ENCODE data around the gene IKZF3. TPM values are rescaled to one million over a fixed set of nuclear protein-coding genes. Genes with fewer than 3 reads are reported as not detected.

The IKZF3 gene
- total RNA-seq, 4 donors from 2014 or later = 1.8 to 2.8 (median 2.6) TPM

DNA sequence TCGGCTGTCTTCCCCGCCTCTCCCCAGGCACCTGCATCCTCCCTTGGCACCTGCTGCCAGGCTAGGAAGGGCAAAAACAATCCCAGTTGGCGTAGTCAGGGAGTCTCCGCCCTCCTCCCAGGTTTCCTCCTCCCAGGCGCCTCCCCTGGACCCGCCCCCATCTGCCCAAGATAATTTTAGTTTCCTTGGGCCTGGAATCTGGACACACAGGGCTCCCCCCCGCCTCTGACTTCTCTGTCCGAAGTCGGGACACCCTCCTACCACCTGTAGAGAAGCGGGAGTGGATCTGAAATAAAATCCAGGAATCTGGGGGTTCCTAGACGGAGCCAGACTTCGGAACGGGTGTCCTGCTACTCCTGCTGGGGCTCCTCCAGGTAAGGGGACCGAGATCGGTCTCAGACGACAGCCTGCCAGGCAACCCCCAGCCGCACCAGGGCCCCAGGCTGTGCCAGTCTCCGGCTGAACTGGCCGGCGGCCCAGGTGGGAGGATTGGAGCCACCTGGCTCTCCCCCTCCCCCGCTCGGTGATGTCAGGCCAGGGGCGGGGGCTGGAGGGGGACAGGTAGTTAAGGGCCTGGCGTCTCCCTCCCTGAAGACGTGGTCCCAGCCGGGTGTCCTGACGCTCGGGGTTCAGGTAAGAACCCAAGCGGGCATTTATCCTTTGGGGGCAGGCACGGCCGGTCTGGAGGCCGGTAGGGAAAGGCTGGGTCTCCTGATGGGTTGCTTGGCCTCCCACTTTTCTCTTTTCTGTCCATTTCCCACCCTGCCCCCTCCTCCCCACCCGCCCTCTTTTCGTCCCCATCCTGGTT is 126.1 kb downstream of the IKZF3 start, which contains the start of gene GRB7:
Gene GRB7, plus strand, starts transcription at position 179 of the 808 bp plus-strand sequence. CDS start 4,364 bp downstream, outside the sequence.
- H3K27me3 ChIP-seq = no peaks in the 10 kb centered on the region
- peaks cover 21 to 28% of the 10 kb centered on the region in 2 donors for H3K4me1 ChIP-seq
- 2 to 9% methylated on average over 23 to 28 of the region's 34 CpGs for WGBS, 2 donors
- H3K27ac ChIP-seq = peak within 1 kb of the TSS; percentile 62 to 84 (median 77)
- intact Hi-C loops (cut with DNase I) = no loop called here
- no peaks in the 10 kb centered on the region for H3K9me3 ChIP-seq
- peak; percentile 94 to 95 for DNase-seq
- TF ChIP-seq CTCF (IDR thresholded peaks at IDR 0.05) (no peak), POLR2A (IDR thresholded peaks at IDR 0.05) (peak in 1 of 2 donors; percentile 78)
- no peaks in the 10 kb centered on the region for H3K36me3 ChIP-seq
- H3K4me3 ChIP-seq (replicated peaks in 1 of 3) = peak within 1 kb of the TSS; percentile 0 to 49 (median 15)

GRCh38 chr17:39737206-39737759 is 126.8 kb downstream of the IKZF3 start:
- Histone ChIP-seq H3K4me3 (replicated peaks in 1 of 3) (peak overlapping the region in 1 of 3 donors; percentile 49), H3K27ac (peak overlapping the region; percentile 62 to 84 (median 77)), H3K4me1 (peaks cover 21 to 28% of the 10 kb centered on the region in 2 donors), H3K27me3 (no peaks in the 10 kb centered on the region), H3K9me3 (no peaks in the 10 kb centered on the region), H3K36me3 (no peaks in the 10 kb centered on the region)
- TF ChIP-seq POLR2A (IDR thresholded peaks at IDR 0.05) (no peak), CTCF (IDR thresholded peaks at IDR 0.05) (no peak)
- WGBS, 2 donors = 39 to 46% methylated on average over 8 to 13 of the region's 13 CpGs
- no peak for DNase-seq
- intact Hi-C loops (cut with DNase I) = no loop called here

DNA sequence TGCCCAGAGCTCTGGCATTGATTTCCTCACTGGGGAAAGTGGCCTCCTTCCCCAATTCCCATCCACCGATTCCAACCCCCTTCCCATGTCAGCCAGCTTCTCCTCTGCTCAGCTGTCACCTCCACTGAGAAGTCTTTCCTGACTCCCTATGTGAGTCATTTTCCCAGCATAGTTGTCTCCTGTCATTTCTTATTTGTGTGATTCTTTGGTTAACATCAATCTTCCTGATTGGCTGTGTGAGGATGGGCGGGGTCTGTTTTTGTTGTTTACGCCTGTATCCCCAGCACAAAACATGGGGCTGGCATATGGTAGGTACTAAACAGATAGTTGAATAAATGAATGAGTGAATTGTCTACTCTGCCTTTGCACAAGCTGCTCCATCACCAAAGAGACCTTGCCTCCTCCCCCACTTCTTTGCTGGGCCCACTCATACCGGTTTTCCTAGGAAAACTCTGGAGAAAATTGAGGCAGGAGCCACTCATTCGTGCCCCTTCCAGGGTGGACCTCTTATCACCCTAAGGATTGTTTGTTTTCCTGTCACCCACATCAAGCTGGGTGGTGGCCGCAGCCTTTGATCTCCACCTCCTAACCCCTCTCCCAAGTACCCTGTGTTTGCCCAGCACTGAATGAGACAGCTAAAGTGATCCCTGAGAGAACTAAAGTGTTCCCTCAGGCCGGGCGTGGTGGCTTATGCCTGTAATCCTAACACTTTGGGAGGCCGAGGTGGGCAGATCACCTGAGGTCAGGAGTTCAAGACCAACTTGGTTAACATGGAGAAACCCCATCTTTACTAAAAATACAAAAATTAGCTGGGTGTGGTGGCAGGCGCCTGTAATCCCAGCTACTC is 127.6 kb downstream of the IKZF3 start:
- Histone ChIP-seq H3K9me3 (no peaks in the 10 kb centered on the region), H3K36me3 (no peaks in the 10 kb centered on the region), H3K4me1 (peaks cover 21 to 28% of the 10 kb centered on the region in 2 donors), H3K27me3 (no peaks in the 10 kb centered on the region), H3K27ac (peak overlapping the region in 1 of 3 donors; percentile 84), H3K4me3 (replicated peaks in 1 of 3) (no peak overlapping the region)
- WGBS, 2 donors = 73 to 82% methylated on average over 10 of the region's 10 CpGs
- TF ChIP-seq CTCF (IDR thresholded peaks at IDR 0.05) (no peak), POLR2A (IDR thresholded peaks at IDR 0.05) (no peak)
- intact Hi-C loops (cut with DNase I) = no loop called here
- no peak for DNase-seq

DNA sequence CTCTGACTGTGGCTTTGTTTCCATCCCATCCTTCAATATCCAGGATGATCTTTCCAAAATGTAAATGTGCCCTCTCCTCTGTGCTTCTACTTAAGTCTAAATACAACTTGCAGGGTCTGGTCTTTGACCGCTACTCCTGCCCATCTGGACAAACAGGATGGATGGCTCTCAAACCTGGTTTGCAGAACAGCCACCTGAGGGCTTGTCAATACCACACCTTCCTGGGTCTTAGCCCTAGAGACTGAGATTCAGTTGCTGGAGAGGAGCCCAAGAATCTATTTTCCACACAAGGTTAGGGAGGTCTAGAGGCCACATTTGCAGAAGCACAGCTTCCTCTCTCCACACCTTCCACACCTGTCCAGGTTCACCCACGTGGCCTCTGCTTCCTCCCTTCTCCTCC is 128.2 kb downstream of the IKZF3 start:
- Histone ChIP-seq H3K4me1 (peaks cover 20 to 26% of the 10 kb centered on the region in 2 donors), H3K9me3 (no peaks in the 10 kb centered on the region), H3K27ac (no peak overlapping the region), H3K36me3 (no peaks in the 10 kb centered on the region), H3K4me3 (replicated peaks in 1 of 3) (no peak overlapping the region), H3K27me3 (no peaks in the 10 kb centered on the region)
- no peak for TF ChIP-seq POLR2A (IDR thresholded peaks at IDR 0.05)
- no peak for TF ChIP-seq CTCF (IDR thresholded peaks at IDR 0.05)
- intact Hi-C loops (cut with DNase I) = no loop called here
- 78 to 80% methylated on average over 2 of the region's 2 CpGs for WGBS, 2 donors
- DNase-seq = no peak

All from thyroid gland (tissue), 4 donors.